Fibroblast of lung (primary cell): ENCODE data around the gene STX5. TPM values are rescaled to one million over a fixed set of nuclear protein-coding genes. Genes with fewer than 3 reads are reported as not detected.

Source experiments
- DNase-seq, 2 donors: peaks; one replicate each; pipeline versions ENCODE4 v3.0.0 to v3.0.0-alpha.2; 2010; ENCODE audit warnings: low read depth in 2 of 2
- H2AFZ ChIP-seq: 2 replicates; pipeline ENCODE4 v1.5.1; 2012; ENCODE audit warnings: low read length, control low read depth, inconsistent platforms
- H3K27ac ChIP-seq: 2 replicates; pipeline ENCODE4 v1.5.1; 2011; ENCODE audit warnings: low read length, control low read depth; ENCODE audit not compliant: insufficient read depth
- H3K27me3 ChIP-seq: 2 replicates; pipeline ENCODE4 v1.5.1; 2011; ENCODE audit warnings: mild to moderate bottlenecking, low read length; ENCODE audit not compliant: control insufficient read depth, insufficient read depth
- H3K36me3 ChIP-seq: 2 replicates; pipeline ENCODE4 v1.5.1; 2011; ENCODE audit warnings: low read length; ENCODE audit not compliant: control insufficient read depth, insufficient read depth
- H3K4me1 ChIP-seq: 2 replicates; pipeline ENCODE4 v1.5.1; 2011; ENCODE audit warnings: low read length; ENCODE audit not compliant: control insufficient read depth, insufficient read depth; ENCODE audit errors: extremely low read depth
- H3K4me2 ChIP-seq: 2 replicates; pipeline ENCODE4 v1.5.1; 2011; ENCODE audit warnings: low read length, control low read depth; ENCODE audit not compliant: insufficient read depth; ENCODE audit errors: extremely low read depth
- H3K4me3 ChIP-seq, 4 experiments: fragments of 200-600 bp in 1 of 4; sonication (generic) in 1 of 4; replicated peaks in 1 of 4; 2 replicates each; pipeline ENCODE4 v1.5.1; 2011 to 2016; ENCODE audit warnings: low read length in 4 of 4, low read depth in 3 of 4, mild to moderate bottlenecking in 3 of 4, control low read depth in 2 of 4, inconsistent platforms in 1 of 4, mixed read lengths in 1 of 4; ENCODE audit not compliant: insufficient read depth in 1 of 4; ENCODE audit errors: control extremely low read depth in 1 of 4
- H3K79me2 ChIP-seq: 2 replicates; pipeline ENCODE4 v1.5.1; 2012; ENCODE audit warnings: mild to moderate bottlenecking, low read length, inconsistent platforms; ENCODE audit not compliant: control insufficient read depth, insufficient read depth
- H3K9ac ChIP-seq: 2 replicates; pipeline ENCODE4 v1.5.1; 2011; ENCODE audit warnings: mild to moderate bottlenecking, low read length, control low read depth; ENCODE audit not compliant: insufficient read depth
- H3K9me3 ChIP-seq: 2 replicates; pipeline ENCODE4 v1.5.1; 2012; ENCODE audit warnings: low read depth, low read length; ENCODE audit not compliant: control insufficient read depth, insufficient read depth
- H4K20me1 ChIP-seq: 2 replicates; pipeline ENCODE4 v1.5.1; 2011; ENCODE audit warnings: low read length; ENCODE audit not compliant: control insufficient read depth, insufficient read depth; ENCODE audit errors: extremely low read depth
- EZH2 ChIP-seq: IDR thresholded peaks from 2 replicates; pipeline ENCODE4 v1.5.1; 2012; ENCODE audit warnings: low read length, control low read depth, mild to moderate bottlenecking; ENCODE audit errors: missing control alignments
- polyA plus RNA-seq, 2 donors: library from polyadenylated mRNA; depleted of rRNA in 1 of 2; stranded (reverse) in 1 of 2; unstranded in 1 of 2; fragments of >200 nt; gene quantifications; 2 replicates each; pipeline ENCODE4 v1.2.1, GENCODE V29; 2011 to 2012; ENCODE audit warnings: missing spikeins in 1 of 2
- total RNA-seq: library from RNA; depleted of rRNA; stranded (reverse); fragments of >200 nt; gene quantifications from 2 replicates; pipeline ENCODE4 v1.2.1, GENCODE V29; 2014
- TF ChIP-seq, protein P1 (sequence below), 2 donors: IDR thresholded peaks in 1 of 2; conservative IDR thresholded peaks in 1 of 2; 1 replicate in 1 of 2; 2 replicates in 1 of 2; pipeline ENCODE4 v1.5.1; 2011 to 2012; ENCODE audit warnings: low read length in 2 of 2, control low read depth in 1 of 2, inconsistent platforms in 1 of 2, low read depth in 1 of 2, mild to moderate bottlenecking in 1 of 2

STX5 gene
- total and polyA plus RNA-seq, 2 donors (not counting 1 experiment from before 2014, with no cell fraction given), result 44.9 to 48.9 TPM

- peak overlapping the region; percentile 86 for H2AFZ ChIP-seq
- H3K36me3 ChIP-seq, result peaks cover 12% of the 10 kb centered on the region
- TF ChIP-seq, protein P1, sequence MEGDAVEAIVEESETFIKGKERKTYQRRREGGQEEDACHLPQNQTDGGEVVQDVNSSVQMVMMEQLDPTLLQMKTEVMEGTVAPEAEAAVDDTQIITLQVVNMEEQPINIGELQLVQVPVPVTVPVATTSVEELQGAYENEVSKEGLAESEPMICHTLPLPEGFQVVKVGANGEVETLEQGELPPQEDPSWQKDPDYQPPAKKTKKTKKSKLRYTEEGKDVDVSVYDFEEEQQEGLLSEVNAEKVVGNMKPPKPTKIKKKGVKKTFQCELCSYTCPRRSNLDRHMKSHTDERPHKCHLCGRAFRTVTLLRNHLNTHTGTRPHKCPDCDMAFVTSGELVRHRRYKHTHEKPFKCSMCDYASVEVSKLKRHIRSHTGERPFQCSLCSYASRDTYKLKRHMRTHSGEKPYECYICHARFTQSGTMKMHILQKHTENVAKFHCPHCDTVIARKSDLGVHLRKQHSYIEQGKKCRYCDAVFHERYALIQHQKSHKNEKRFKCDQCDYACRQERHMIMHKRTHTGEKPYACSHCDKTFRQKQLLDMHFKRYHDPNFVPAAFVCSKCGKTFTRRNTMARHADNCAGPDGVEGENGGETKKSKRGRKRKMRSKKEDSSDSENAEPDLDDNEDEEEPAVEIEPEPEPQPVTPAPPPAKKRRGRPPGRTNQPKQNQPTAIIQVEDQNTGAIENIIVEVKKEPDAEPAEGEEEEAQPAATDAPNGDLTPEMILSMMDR (conservative IDR thresholded peaks at IDR 0.05 in 1 of 2, IDR thresholded peaks at IDR 0.05 in 1 of 2; ENCODE audit: low read depth in 1 of 2, low read length in 2 of 2), result no peak
- TF ChIP-seq EZH2, result no peak
- DNase-seq, result peak; percentile 97 to 98
- peak overlapping the region; percentile 75 for H3K9ac ChIP-seq
- peaks cover 34% of the 10 kb centered on the region for H3K79me2 ChIP-seq
- H3K27ac ChIP-seq, result peak overlapping the region; percentile 94
- no peaks in the 10 kb centered on the region for H3K27me3 ChIP-seq
- H4K20me1 ChIP-seq, result no peaks in the 10 kb centered on the region
- H3K4me3 ChIP-seq, result peak overlapping the region; percentile 64 to 97 (median 86)
- H3K4me1 ChIP-seq, result peaks cover 12% of the 10 kb centered on the region
- H3K9me3 ChIP-seq, result no peaks in the 10 kb centered on the region
- H3K4me2 ChIP-seq, result peak overlapping the region; percentile 99
Measured at GRCh38 chr11:62855571-62856332, 23.9 kb upstream of the STX5 start.

DNA sequence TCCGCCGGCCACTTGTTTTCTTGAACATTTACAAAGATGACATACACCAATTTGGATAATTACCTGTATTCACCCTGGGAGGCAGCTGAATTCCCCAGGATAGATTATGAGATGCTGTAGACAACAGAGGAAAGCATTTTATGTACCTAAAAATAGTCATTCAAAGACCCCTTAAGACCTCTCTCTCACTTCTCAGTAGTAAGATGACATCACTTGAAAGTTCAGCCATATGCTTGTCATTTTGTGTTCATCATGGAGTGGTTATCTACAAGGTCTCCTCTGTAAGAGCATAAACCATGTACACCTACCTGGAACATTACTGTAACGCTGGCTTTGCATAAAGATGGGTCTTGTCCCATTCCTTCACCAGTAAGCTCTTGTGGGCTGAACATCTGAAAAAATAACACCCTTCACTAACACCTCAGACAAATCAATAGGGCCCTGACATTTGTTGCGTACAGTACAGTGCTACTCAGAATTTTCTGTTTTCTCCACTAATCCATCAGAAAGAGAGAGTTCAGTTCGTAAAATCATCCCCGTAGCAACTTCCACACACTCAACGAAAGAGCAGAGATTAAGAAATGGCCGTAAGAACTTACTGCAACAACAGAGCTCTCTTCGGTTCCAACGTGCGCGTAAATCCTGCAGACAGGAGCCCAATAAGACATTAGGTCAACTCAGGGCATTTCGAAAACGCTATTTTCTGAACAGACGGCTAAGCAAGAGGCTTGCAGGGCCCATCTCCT, 23.1 kb upstream of the STX5 start:
- Histone ChIP-seq H3K27me3 (no peaks in the 10 kb centered on the region), H4K20me1 (no peaks in the 10 kb centered on the region), H3K4me2 (peak overlapping the region; percentile 99), H3K79me2 (peaks cover 34% of the 10 kb centered on the region), H3K4me1 (peaks cover 12% of the 10 kb centered on the region), H3K36me3 (peaks cover 12% of the 10 kb centered on the region), H3K4me3 (peak overlapping the region; percentile 64 to 97 (median 86)), H2AFZ (no peak overlapping the region), H3K9me3 (no peaks in the 10 kb centered on the region), H3K27ac (peak overlapping the region; percentile 78), H3K9ac (peak overlapping the region; percentile 70)
- no peak for TF ChIP-seq EZH2
- TF ChIP-seq, protein P1 (conservative IDR thresholded peaks at IDR 0.05 in 1 of 2, IDR thresholded peaks at IDR 0.05 in 1 of 2; ENCODE audit: low read depth in 1 of 2, low read length in 2 of 2), result no peak
- no peak for DNase-seq

DNA sequence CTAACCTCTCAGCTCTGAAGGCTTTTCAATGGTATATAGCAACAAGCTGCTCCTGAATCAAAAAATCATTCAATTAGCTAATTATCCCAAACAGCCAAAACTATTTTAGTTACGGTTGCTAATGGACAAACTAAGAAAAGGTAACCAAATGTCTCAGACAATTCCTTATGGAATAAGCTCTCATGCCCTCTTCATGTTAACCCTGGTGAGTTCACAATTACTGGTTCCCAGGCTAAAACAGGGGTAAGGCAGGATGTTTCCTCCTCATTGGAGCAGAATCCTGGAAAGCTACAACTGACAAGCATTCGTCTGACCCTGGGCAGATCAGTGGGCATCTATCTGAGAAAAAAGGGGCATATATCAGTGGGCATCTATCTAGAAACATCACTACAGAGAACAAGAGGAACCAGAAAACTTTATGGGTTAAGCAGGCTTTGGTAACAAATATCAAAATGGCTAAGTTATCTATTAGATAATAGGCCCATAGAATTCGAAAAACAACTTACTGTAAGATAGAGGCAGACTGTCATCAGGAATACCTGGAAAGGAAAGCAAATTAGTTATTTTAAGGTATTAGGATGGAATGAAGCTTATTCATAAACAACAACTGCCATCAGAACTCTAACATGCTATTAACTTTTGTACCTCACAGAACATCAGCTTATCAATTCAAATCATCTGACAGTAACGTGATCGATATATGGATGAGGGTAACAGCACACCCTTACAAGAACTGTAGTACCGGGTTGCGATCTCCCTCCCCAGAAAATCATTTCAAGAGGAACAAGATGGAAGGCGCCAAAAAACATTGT, 22.4 kb upstream of the STX5 start:
- peaks cover 12% of the 10 kb centered on the region for H3K36me3 ChIP-seq
- peaks cover 34% of the 10 kb centered on the region for H3K79me2 ChIP-seq
- H3K27me3 ChIP-seq, result no peaks in the 10 kb centered on the region
- H3K27ac ChIP-seq, result no peak overlapping the region
- H3K4me1 ChIP-seq, result peaks cover 12% of the 10 kb centered on the region
- H3K9ac ChIP-seq, result peak overlapping the region; percentile 70
- no peak overlapping the region for H2AFZ ChIP-seq
- H4K20me1 ChIP-seq, result no peaks in the 10 kb centered on the region
- peak overlapping the region; percentile 99 for H3K4me2 ChIP-seq
- TF ChIP-seq, protein P1 (conservative IDR thresholded peaks at IDR 0.05 in 1 of 2, IDR thresholded peaks at IDR 0.05 in 1 of 2; ENCODE audit: low read depth in 1 of 2, low read length in 2 of 2), result no peak
- no peak for TF ChIP-seq EZH2
- no peak for DNase-seq
- peak overlapping the region; percentile 64 to 97 (median 86) for H3K4me3 ChIP-seq
- H3K9me3 ChIP-seq, result no peaks in the 10 kb centered on the region
